HG03066 (cell line): Measurements from ENCODE around the gene UBASH3A.
"Not testable (repeated sequence)": the region's sequence is repeated elsewhere in the genome, so short reads cannot be mapped to it uniquely, and the experiment has no call there.

Experiments used
- ATAC-seq: cut with Tn5 transposase; IDR thresholded peaks from one replicate; pipeline ENCODE4 v1.9.1; 2021; ENCODE audit warnings: low read depth; ENCODE audit not compliant: unreplicated experiment

UBASH3A gene

GRCh38 chr21:42461881-42462877 lies 58.5 kb downstream of the UBASH3A start:
- ATAC-seq = no peak

DNA sequence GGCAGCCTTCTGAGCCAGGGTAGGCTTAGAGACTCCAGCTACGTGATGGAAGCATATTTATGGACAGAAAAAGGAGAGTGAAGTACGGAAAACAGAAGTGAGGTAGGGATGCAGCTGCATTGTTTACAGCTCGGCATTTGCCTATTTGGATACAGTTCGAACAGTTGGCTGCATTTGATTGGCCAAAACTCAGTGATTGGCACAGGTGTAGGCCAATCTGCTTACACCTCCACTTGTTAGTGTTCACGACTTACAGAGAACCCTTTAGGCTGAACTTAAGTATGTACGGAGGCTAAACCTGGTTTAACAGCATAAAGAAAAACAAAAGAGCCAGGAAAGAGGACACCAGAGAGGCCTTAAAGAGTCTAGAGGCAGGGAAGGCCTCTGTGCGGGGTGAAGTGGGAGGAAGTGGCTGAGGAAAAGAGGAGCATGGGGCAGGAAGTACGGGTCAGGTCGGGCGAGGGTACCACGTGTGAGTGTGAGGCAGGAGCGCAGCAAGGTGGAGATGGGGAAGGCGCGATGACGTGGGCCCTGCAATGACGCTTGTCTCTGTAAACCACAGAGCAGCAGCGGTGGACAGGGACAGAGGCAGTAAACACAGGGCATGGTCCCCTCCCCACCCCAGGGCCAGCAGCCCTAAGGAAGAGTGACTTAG lies 60.3 kb downstream of the UBASH3A start:
- no peak for ATAC-seq

DNA sequence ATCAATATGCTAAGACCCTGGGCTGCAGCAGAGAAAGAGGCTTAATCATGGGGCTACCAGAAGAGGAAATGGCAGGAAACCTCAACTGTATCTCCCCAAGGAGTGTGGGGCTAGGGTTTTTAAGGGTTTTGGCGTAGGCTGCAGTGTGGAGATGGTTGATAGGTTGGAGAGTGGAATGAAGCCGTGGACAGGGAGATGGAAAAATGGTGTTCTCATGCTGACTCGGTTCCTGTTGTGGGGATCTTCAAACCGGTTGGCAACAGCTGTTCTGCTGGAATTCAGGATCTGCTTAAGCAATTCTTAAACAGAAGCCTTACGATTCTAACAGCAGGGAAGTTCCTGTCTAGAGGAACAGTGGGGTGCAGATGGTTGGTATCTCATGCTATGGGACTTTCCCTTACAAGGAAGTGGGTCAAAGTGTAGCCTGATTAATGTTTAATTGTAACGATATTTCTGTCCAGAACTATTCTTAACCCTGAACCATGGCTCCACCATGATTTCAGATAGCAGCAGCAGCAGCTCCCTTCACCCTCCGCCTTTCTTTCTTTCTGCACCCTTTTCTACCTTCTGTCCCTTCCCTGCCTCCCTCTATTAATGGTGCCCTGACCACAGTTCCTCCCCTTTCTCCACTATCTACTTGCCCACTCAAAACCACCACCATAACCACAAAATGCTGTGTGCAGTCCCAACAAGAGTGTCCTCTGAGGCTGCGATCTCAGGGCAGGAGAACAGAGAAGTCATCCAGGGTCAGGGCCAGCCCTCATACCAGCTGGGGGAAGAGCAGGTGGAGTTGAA lies 61.5 kb downstream of the UBASH3A start:
- no peak for ATAC-seq

- ATAC-seq = no peak
These were observed 62.1 kb downstream of the UBASH3A start for GRCh38 chr21:42465803-42466127.

DNA sequence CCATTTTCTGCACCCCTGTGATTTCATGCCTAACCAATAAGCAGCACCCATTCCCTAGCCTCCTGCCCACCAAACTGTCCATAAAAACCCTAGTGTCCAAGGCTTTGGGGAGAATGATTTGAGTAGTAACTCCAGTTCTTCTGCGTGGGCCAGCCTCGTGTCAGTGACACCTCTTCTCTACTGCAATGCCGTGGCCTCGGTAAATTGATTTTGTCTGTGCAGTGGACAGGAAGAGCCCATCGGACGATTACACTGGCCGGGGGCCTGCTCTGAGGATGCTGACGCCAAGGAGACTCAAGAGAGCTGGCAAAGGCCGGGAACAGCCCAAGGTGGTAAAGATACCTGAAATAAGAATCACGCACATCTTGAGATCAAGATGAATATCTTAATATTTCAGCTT lies 63.0 kb downstream of the UBASH3A start:
- no peak for ATAC-seq

- no peak for ATAC-seq
These were observed 63.7 kb downstream of the UBASH3A start for GRCh38 chr21:42467140-42467983.

GRCh38 chr21:42468491-42469131 lies 64.9 kb downstream of the UBASH3A start:
- no peak for ATAC-seq

DNA sequence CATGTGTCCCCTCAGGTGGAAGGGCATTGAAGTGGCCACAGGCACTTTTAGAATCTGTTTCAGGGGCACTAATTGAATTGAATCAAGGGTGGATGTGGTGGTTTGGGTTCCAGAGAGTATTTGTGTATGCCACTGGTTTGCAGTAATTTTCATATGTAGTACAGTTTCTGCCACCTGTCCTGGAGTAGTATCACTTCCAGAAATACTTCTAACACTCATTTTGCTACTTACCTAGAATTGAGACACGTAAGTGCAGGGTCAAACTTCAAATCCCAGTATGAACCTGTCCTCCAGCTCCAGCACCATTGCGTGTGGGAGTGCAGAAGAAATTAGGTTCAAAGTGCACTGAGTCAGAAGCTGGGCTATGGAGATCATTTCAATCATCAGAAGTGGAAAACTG lies 65.6 kb downstream of the UBASH3A start:
- peak; percentile 51 for ATAC-seq

DNA sequence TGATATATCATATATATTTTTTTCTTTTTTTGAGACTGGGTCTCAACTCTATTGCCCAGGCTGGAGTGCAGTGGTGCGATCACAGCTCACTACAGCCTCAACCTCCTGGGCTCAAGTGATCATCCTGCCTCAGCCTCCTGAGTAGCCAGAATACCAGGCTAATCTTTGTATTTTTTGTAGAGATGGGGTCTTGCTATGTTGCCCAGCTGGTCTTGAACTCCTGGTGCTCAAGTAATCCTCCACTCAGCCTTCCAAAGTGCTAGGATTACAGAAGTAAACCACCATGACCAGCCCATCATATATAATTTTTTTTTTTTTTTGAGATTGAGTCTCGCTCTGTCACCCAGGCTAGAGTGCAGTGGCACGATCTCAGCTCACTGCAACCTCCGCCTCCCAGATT lies 66.0 kb downstream of the UBASH3A start:
- not testable (repeated sequence) for ATAC-seq

GRCh38 chr21:42471206-42471605 lies 67.5 kb downstream of the UBASH3A start:
- ATAC-seq = no peak

GRCh38 chr21:42471716-42472330 lies 68.1 kb downstream of the UBASH3A start:
- ATAC-seq = no peak

GRCh38 chr21:42472521-42472920 lies 68.8 kb downstream of the UBASH3A start:
- ATAC-seq = no peak

GRCh38 chr21:42473498-42474042 lies 69.9 kb downstream of the UBASH3A start:
- ATAC-seq = no peak

DNA sequence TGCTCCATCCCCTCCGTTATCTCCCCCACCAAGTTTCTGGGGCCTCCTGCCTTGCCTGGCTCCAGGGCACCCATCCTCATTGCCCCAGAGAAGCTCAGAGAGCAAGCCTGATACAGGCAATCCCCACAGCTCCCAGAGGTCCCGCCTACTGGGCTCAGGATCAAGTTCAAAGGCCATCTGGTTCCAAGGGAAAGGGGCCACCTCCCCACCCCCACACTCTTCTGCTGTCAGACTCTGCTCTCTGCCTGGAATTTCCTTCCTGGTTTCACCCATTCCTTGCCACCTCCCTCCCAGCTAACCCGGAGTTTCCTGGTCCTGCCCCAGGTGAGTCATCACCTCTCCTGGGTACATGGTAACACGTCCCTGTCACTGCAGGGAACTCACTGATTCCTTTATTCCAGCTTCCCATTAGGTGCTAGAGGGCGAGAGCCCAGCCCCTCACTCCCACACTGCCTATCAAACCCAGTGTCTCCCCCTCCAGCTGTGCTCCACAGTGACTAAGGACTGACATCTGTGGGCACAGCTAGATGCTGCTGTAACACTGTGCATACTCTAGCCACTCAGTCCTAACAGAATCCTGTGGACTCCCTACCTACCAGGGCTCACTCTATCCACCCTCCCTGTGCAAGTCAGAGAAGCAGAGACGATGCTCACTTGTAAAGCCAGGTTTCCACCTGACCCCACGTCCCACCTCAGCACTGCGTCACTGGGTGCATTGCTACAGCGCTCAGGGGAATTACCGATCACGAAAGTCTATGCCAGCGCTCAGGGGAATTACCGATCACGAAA lies 70.5 kb downstream of the UBASH3A start:
- no peak for ATAC-seq

DNA sequence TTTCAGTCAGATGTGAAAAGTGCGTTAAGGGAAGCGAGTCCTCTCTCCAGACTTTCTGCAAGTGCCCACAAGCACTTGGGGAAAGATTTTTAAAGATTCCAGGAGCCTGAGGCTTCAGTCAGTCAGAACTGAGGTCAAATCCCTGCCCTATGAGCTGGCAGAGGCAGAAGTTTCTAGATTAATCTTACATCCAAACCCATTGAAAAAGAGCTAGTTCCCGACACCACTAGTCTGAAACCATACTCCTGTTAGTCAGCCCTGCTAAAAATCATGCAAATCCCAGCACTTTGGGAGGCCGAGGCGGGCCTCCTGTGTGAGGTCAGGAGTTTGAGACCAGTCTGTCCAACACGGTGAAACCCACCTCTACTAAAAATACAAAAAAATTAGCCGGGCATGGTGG lies 71.3 kb downstream of the UBASH3A start:
- ATAC-seq = no peak

DNA sequence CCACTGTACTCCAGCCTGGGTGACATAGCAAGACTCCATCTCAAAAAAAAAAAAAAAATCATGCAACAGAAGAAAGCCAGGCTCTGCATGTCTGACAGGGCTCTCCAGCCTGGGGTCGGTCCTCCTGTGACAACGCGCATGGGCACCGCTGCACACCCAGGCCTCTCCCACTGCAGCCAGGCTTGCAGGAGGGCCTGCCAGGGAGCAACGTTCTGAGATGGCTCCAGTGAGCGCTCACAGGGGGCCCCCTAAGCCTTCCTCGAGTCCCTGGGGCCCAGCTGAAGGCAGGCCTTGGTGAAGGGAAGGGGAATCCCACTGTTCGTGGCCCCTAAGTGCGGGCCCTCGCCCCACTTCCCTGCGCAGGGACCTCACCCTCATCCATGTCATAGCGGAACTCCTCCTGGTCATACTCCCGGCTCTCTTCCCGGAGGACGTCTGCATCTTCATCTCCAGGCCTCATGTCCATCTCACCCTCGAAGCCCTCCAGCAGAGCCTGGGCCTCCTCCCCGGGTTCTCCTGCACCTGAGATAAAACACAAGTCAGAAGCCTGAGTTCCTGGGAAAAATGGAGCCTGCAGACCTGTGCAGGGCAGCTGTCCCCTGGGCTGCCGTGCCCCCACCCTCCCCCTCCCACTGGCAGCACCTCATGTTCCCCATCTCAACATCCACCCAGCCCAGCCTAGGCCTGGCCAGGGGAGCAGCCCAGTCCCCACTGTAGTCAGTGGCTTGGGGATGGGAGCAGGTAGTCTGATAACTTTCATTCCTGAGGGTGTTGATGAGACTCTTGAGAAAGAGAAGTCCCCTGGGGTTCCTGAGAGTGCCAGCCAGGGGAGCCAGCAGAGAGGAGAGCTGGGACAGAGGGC lies 72.1 kb downstream of the UBASH3A start:
- no peak for ATAC-seq
